Measurements from ENCODE around the gene SMG6. TPM values are rescaled to one million over a fixed set of nuclear protein-coding genes. Genes with fewer than 3 reads are reported as not detected.

The SMG6 gene
- polyA plus RNA-seq, 1 experiment = 27.3 TPM

- no peak for TF ChIP-seq CTCF (IDR thresholded peaks at IDR 0.05; ENCODE audit: low read depth, low read length)
- ChIA-PET CTCF (no interaction called here), POLR2A (interaction anchor here (1.3 kb wide), 1 partner anchor 11 kb away, joined by 3 read pairs; no protein-coding TSS in a partner anchor)
These were observed 70.1 kb downstream of the SMG6 start for GRCh38 chr17:2233441-2233947.

GRCh38 chr17:2232244-2232638, 71.3 kb downstream of the SMG6 start:
- peak overlapping the region; percentile 62 for H3K27ac ChIP-seq (ENCODE audit: low read depth, low read length)
- POLR2A ChIA-PET = interaction anchor here (0.6 to 1.7 kb wide), 4 partner anchors 16 to 164 kb away, joined by 3 to 5 read pairs (median 4); no protein-coding TSS in a partner anchor
- CTCF ChIA-PET = interaction anchor here (0.6 to 1.1 kb wide), 3 partner anchors 14 to 160 kb away, joined by 3 read pairs; no protein-coding TSS in a partner anchor
- no peaks in the 10 kb centered on the region for H3K27me3 ChIP-seq (ENCODE audit: control insufficient read depth, insufficient read depth, low read length)
- no peak overlapping the region for H3K4me3 ChIP-seq (ENCODE audit: low read depth, low read length)
- no peaks in the 10 kb centered on the region for H3K9me3 ChIP-seq (ENCODE audit: control insufficient read depth, insufficient read depth, low read length)
- DNase-seq (ENCODE audit: low read depth, low spot score) = no peak
- no peak for TF ChIP-seq CTCF (IDR thresholded peaks at IDR 0.05; ENCODE audit: low read depth, low read length)

More at GRCh38 chr17:2233441-2233947, 70.1 kb downstream of the SMG6 start:
- Histone ChIP-seq H3K4me3 (ENCODE audit: low read depth, low read length) (no peak overlapping the region), H3K27me3 (ENCODE audit: control insufficient read depth, insufficient read depth, low read length) (no peaks in the 10 kb centered on the region), H3K27ac (ENCODE audit: low read depth, low read length) (peak overlapping the region; percentile 11), H3K9me3 (ENCODE audit: control insufficient read depth, insufficient read depth, low read length) (no peaks in the 10 kb centered on the region)
- DNase-seq (ENCODE audit: low read depth, low spot score) = no peak

- DNase-seq (ENCODE audit: low read depth, low spot score) = no peak
- Histone ChIP-seq H3K4me3 (ENCODE audit: low read depth, low read length) (no peak overlapping the region), H3K27ac (ENCODE audit: low read depth, low read length) (no peak overlapping the region), H3K27me3 (ENCODE audit: control insufficient read depth, insufficient read depth, low read length) (no peaks in the 10 kb centered on the region), H3K9me3 (ENCODE audit: control insufficient read depth, insufficient read depth, low read length) (no peaks in the 10 kb centered on the region)
- ChIA-PET CTCF (interaction anchor here (0.5 to 1.4 kb wide), 7 partner anchors 14 to 139 kb away, joined by 3 to 8 read pairs (median 6); no protein-coding TSS in a partner anchor), POLR2A (interaction anchor here (0.6 to 1.7 kb wide), 2 partner anchors 47 to 163 kb away, joined by 5 read pairs; no protein-coding TSS in a partner anchor)
- TF ChIP-seq CTCF (IDR thresholded peaks at IDR 0.05; ENCODE audit: low read depth, low read length) = no peak
These were observed 72.7 kb downstream of the SMG6 start for GRCh38 chr17:2230877-2231276.

- Histone ChIP-seq H3K27ac (ENCODE audit: low read depth, low read length) (no peak overlapping the region), H3K27me3 (ENCODE audit: control insufficient read depth, insufficient read depth, low read length) (no peaks in the 10 kb centered on the region), H3K4me3 (ENCODE audit: low read depth, low read length) (no peak overlapping the region), H3K9me3 (ENCODE audit: control insufficient read depth, insufficient read depth, low read length) (no peaks in the 10 kb centered on the region)
- no peak for TF ChIP-seq CTCF (IDR thresholded peaks at IDR 0.05; ENCODE audit: low read depth, low read length)
- ChIA-PET POLR2A (no interaction called here), CTCF (no interaction called here)
- no peak for DNase-seq (ENCODE audit: low read depth, low spot score)
These were observed 76.4 kb downstream of the SMG6 start for GRCh38 chr17:2227025-2227699.

- no peak for DNase-seq (ENCODE audit: low read depth, low spot score)
- Histone ChIP-seq H3K4me3 (ENCODE audit: low read depth, low read length) (no peak overlapping the region), H3K27me3 (ENCODE audit: control insufficient read depth, insufficient read depth, low read length) (no peaks in the 10 kb centered on the region), H3K9me3 (ENCODE audit: control insufficient read depth, insufficient read depth, low read length) (no peaks in the 10 kb centered on the region), H3K27ac (ENCODE audit: low read depth, low read length) (peak overlapping the region; percentile 40)
- ChIA-PET CTCF (interaction anchor here (0.7 to 1.7 kb wide), 5 partner anchors 21 to 169 kb away, joined by 3 to 13 read pairs (median 4); partner anchors contain the start of gene HIC1), POLR2A (no interaction called here)
- TF ChIP-seq CTCF (IDR thresholded peaks at IDR 0.05; ENCODE audit: low read depth, low read length) = no peak
These were observed 80.0 kb downstream of the SMG6 start for GRCh38 chr17:2223617-2223927.
